Tibial nerve (tissue), 3 donors: ENCODE measurements around the gene ATP11C.

ENCODE experiments used
- CTCF ChIP-seq, 5 experiments: fragments of 200-600 bp in 3 of 5; fragments of 450-650 bp in 2 of 5; sonication (generic) in 3 of 5; IDR thresholded peaks; one replicate each; pipeline ENCODE4 v1.5.1; 2016 to 2019; ENCODE audit warnings: antibody characterized with exemption in 5 of 5, mild to moderate bottlenecking in 3 of 5, moderate library complexity in 2 of 5
- POLR2A ChIP-seq, 2 donors: fragments of 450-650 bp; IDR thresholded peaks; one replicate each; pipeline ENCODE4 v1.6.1; 2017; ENCODE audit warnings: antibody characterized with exemption in 2 of 2, mild to moderate bottlenecking in 2 of 2, moderate library complexity in 2 of 2

GRCh38 chrX:139882299-139882698, 50.6 kb downstream of the ATP11C start:
- TF ChIP-seq CTCF (IDR thresholded peaks at IDR 0.05) = no peak
- TF ChIP-seq POLR2A (IDR thresholded peaks at IDR 0.05) = no peak
